RPMI7951 (cell line): Measurements from ENCODE around the gene PCDHGC5. TPM values are rescaled to one million over a fixed set of nuclear protein-coding genes. Genes with fewer than 3 reads are reported as not detected.

ENCODE experiments used
- DNase-seq: peaks from one replicate; pipeline ENCODE4 v3.0.0-alpha.2; 2012; ENCODE audit warnings: low read depth
- total RNA-seq: library from RNA; depleted of rRNA; stranded (reverse); fragments of >200 nt; shearing (Covaris generic); gene quantifications from 2 replicates; pipeline ENCODE4 v1.2.3, GENCODE V29; 2014

Gene PCDHGC5
- total RNA-seq, 1 experiment from 2014 or later, result 1.1 TPM

- DNase-seq, result no peak
Measured at GRCh38 chr5:141490771-141491170, 1.9 kb downstream of the PCDHGC5 start.

GRCh38 chr5:141491323-141492167, 2.7 kb downstream of the PCDHGC5 start:
- no peak for DNase-seq

GRCh38 chr5:141492168-141492885, 3.4 kb downstream of the PCDHGC5 start:
- no peak for DNase-seq

GRCh38 chr5:141493500-141494422, 4.9 kb downstream of the PCDHGC5 start:
- DNase-seq, result peak; percentile 67

- no peak for DNase-seq
Measured at GRCh38 chr5:141494761-141495452, 6.0 kb downstream of the PCDHGC5 start.

GRCh38 chr5:141495453-141495811, 6.6 kb downstream of the PCDHGC5 start:
- no peak for DNase-seq

GRCh38 chr5:141496038-141496437, 7.2 kb downstream of the PCDHGC5 start:
- peak; percentile 77 for DNase-seq

- DNase-seq, result no peak
Measured at GRCh38 chr5:141501761-141502160, 12.9 kb downstream of the PCDHGC5 start.

- no peak for DNase-seq
Measured at GRCh38 chr5:141503681-141504080, 14.8 kb downstream of the PCDHGC5 start.

GRCh38 chr5:141504216-141504615, 15.3 kb downstream of the PCDHGC5 start:
- no peak for DNase-seq

GRCh38 chr5:141506381-141507155, 17.7 kb downstream of the PCDHGC5 start:
- DNase-seq, result no peak

GRCh38 chr5:141507387-141508091, 18.7 kb downstream of the PCDHGC5 start:
- peak; percentile 94 for DNase-seq

- DNase-seq, result no peak
Measured at GRCh38 chr5:141508440-141508797, 19.5 kb downstream of the PCDHGC5 start.

GRCh38 chr5:141508798-141509611, 20.1 kb downstream of the PCDHGC5 start:
- peak; percentile 98 for DNase-seq

GRCh38 chr5:141510160-141510559, 21.3 kb downstream of the PCDHGC5 start:
- no peak for DNase-seq

GRCh38 chr5:141510850-141511601, 22.1 kb downstream of the PCDHGC5 start:
- no peak for DNase-seq

GRCh38 chr5:141511771-141512325, 23.0 kb downstream of the PCDHGC5 start:
- no peak for DNase-seq

- peak; percentile 42 for DNase-seq
Measured at GRCh38 chr5:141512390-141512910, 23.6 kb downstream of the PCDHGC5 start.
